T-helper 1 cell treated with Interleukin-12 subunit alpha and Interleukin-12 subunit beta and Interleukin-4 antibody, amounts not matched to agents 30 μg/mL and 1 μg/mL, for 36 hours (primary cell): ENCODE measurements around the gene GPRIN2.
"Not testable (repeated sequence)": the region's sequence is repeated elsewhere in the genome, so short reads cannot be mapped to it uniquely, and the experiment has no call there.

Source experiments
- H3K27ac Mint-ChIP-seq: one replicate; pipeline ENCODE4 v1.8.0; 2021; ENCODE audit warnings: mild to moderate bottlenecking, mixed read lengths
- H3K27me3 Mint-ChIP-seq: one replicate; pipeline ENCODE4 v1.8.0; 2021; ENCODE audit warnings: low read depth, mixed read lengths
- H3K36me3 Mint-ChIP-seq: one replicate; pipeline ENCODE4 v1.8.0; 2021; ENCODE audit warnings: low read depth, mixed read lengths
- H3K4me1 Mint-ChIP-seq: one replicate; pipeline ENCODE4 v1.8.0; 2021; ENCODE audit warnings: low read depth, mixed read lengths
- H3K4me3 Mint-ChIP-seq: one replicate; pipeline ENCODE4 v1.8.0; 2021; ENCODE audit warnings: mild to moderate bottlenecking, moderate library complexity, mixed read lengths
- H3K9me3 Mint-ChIP-seq: one replicate; pipeline ENCODE4 v1.8.0; 2021; ENCODE audit warnings: mixed read lengths

Gene GPRIN2

GRCh38 chr10:46578474-46579178, 22.2 kb upstream of the GPRIN2 start, which contains the start of gene SYT15:
Gene SYT15, plus strand, starts transcription at chr10:46579128. Its CDS starts 41 bp downstream, at chr10:46579169.
- H3K27ac Mint-ChIP-seq, H3K36me3 Mint-ChIP-seq, H3K27me3 Mint-ChIP-seq, H3K4me1 Mint-ChIP-seq, H3K9me3 Mint-ChIP-seq, H3K4me3 Mint-ChIP-seq: not testable (repeated sequence)

GRCh38 chr10:46577624-46578473, 21.4 kb upstream of the GPRIN2 start:
- not testable (repeated sequence) for H3K27ac Mint-ChIP-seq, H3K9me3 Mint-ChIP-seq, H3K4me3 Mint-ChIP-seq, H3K4me1 Mint-ChIP-seq, H3K27me3 Mint-ChIP-seq, H3K36me3 Mint-ChIP-seq

GRCh38 chr10:46573884-46574283, 17.4 kb upstream of the GPRIN2 start:
- not testable (repeated sequence) for H3K4me3 Mint-ChIP-seq, H3K36me3 Mint-ChIP-seq, H3K27ac Mint-ChIP-seq, H3K4me1 Mint-ChIP-seq, H3K27me3 Mint-ChIP-seq, H3K9me3 Mint-ChIP-seq

- H3K27ac Mint-ChIP-seq, H3K4me1 Mint-ChIP-seq, H3K4me3 Mint-ChIP-seq, H3K36me3 Mint-ChIP-seq, H3K9me3 Mint-ChIP-seq, H3K27me3 Mint-ChIP-seq: not testable (repeated sequence)
Measured at GRCh38 chr10:46573314-46573713, 16.9 kb upstream of the GPRIN2 start.

GRCh38 chr10:46572765-46573164, 16.3 kb upstream of the GPRIN2 start:
- not testable (repeated sequence) for H3K27me3 Mint-ChIP-seq, H3K4me3 Mint-ChIP-seq, H3K36me3 Mint-ChIP-seq, H3K4me1 Mint-ChIP-seq, H3K9me3 Mint-ChIP-seq, H3K27ac Mint-ChIP-seq

GRCh38 chr10:46570655-46571054, 14.2 kb upstream of the GPRIN2 start:
- H3K9me3 Mint-ChIP-seq, H3K4me1 Mint-ChIP-seq, H3K27ac Mint-ChIP-seq, H3K36me3 Mint-ChIP-seq, H3K4me3 Mint-ChIP-seq, H3K27me3 Mint-ChIP-seq: not testable (repeated sequence)

- H3K4me3 Mint-ChIP-seq, H3K9me3 Mint-ChIP-seq, H3K36me3 Mint-ChIP-seq, H3K4me1 Mint-ChIP-seq, H3K27me3 Mint-ChIP-seq, H3K27ac Mint-ChIP-seq: not testable (repeated sequence)
Measured at GRCh38 chr10:46567151-46567550, 10.7 kb upstream of the GPRIN2 start.

- H3K4me1 Mint-ChIP-seq, H3K27me3 Mint-ChIP-seq, H3K27ac Mint-ChIP-seq, H3K36me3 Mint-ChIP-seq, H3K9me3 Mint-ChIP-seq, H3K4me3 Mint-ChIP-seq: not testable (repeated sequence)
Measured at GRCh38 chr10:46565591-46566332, 9.3 kb upstream of the GPRIN2 start.

- H3K4me3 Mint-ChIP-seq = no peak overlapping the region
- H3K4me1 Mint-ChIP-seq = peaks cover 2% of the 10 kb centered on the region
- H3K27ac Mint-ChIP-seq = no peak overlapping the region
- H3K36me3 Mint-ChIP-seq = no peaks in the 10 kb centered on the region
- no peaks in the 10 kb centered on the region for H3K27me3 Mint-ChIP-seq
- no peaks in the 10 kb centered on the region for H3K9me3 Mint-ChIP-seq
Measured at GRCh38 chr10:46560952-46561351, 4.5 kb upstream of the GPRIN2 start.

GRCh38 chr10:46560381-46560780, 3.9 kb upstream of the GPRIN2 start:
- H3K4me3 Mint-ChIP-seq = no peak overlapping the region
- peaks cover 2% of the 10 kb centered on the region for H3K4me1 Mint-ChIP-seq
- H3K27me3 Mint-ChIP-seq = no peaks in the 10 kb centered on the region
- no peaks in the 10 kb centered on the region for H3K36me3 Mint-ChIP-seq
- no peaks in the 10 kb centered on the region for H3K9me3 Mint-ChIP-seq
- H3K27ac Mint-ChIP-seq = no peak overlapping the region

GRCh38 chr10:46559231-46559671, 2.8 kb upstream of the GPRIN2 start:
- H3K9me3 Mint-ChIP-seq = no peaks in the 10 kb centered on the region
- no peaks in the 10 kb centered on the region for H3K27me3 Mint-ChIP-seq
- H3K4me3 Mint-ChIP-seq = no peak overlapping the region
- H3K27ac Mint-ChIP-seq = no peak overlapping the region
- H3K36me3 Mint-ChIP-seq = no peaks in the 10 kb centered on the region
- peaks cover 2% of the 10 kb centered on the region for H3K4me1 Mint-ChIP-seq

GRCh38 chr10:46558392-46559185, 2.1 kb upstream of the GPRIN2 start:
- Mint-ChIP-seq H3K36me3 (no peaks in the 10 kb centered on the region), H3K4me3 (no peak overlapping the region), H3K9me3 (no peaks in the 10 kb centered on the region), H3K27me3 (no peaks in the 10 kb centered on the region), H3K4me1 (peaks cover 2% of the 10 kb centered on the region), H3K27ac (no peak overlapping the region)

GRCh38 chr10:46558122-46558391, 1.6 kb upstream of the GPRIN2 start:
- no peaks in the 10 kb centered on the region for H3K36me3 Mint-ChIP-seq
- no peak overlapping the region for H3K27ac Mint-ChIP-seq
- no peaks in the 10 kb centered on the region for H3K27me3 Mint-ChIP-seq
- no peaks in the 10 kb centered on the region for H3K9me3 Mint-ChIP-seq
- no peak overlapping the region for H3K4me3 Mint-ChIP-seq
- H3K4me1 Mint-ChIP-seq = peaks cover 2% of the 10 kb centered on the region

- Mint-ChIP-seq H3K27ac (no peak overlapping the region), H3K27me3 (no peaks in the 10 kb centered on the region), H3K4me3 (no peak overlapping the region), H3K4me1 (peaks cover 2% of the 10 kb centered on the region), H3K36me3 (no peaks in the 10 kb centered on the region), H3K9me3 (no peaks in the 10 kb centered on the region)
Measured at GRCh38 chr10:46557319-46558121, 1.1 kb upstream of the GPRIN2 start.
